SK-MEL-5 (cell line): ENCODE data around the gene NABP1. TPM values are rescaled to one million over a fixed set of nuclear protein-coding genes. Genes with fewer than 3 reads are reported as not detected.

Source experiments
- DNase-seq: peaks from one replicate; pipeline ENCODE4 v3.0.0-alpha.2; 2016; ENCODE audit warnings: low read depth, low spot score
- in situ Hi-C: cut with HindIII; loops from 2 replicates; pipeline ENCODE4 v1.10.0; 2016; ENCODE audit warnings: low sequenced_read_pairs, high pct_unique_total_duplicates, low pct_unique_long_range_greater_than_20kb
- total RNA-seq: library from RNA; depleted of rRNA; stranded (reverse); fragments of >200 nt; shearing (Covaris generic); gene quantifications from 2 replicates; pipeline ENCODE4 v1.2.3, GENCODE V29; 2014

The NABP1 gene
- total RNA-seq, 1 experiment from 2014 or later: 27.7 TPM

GRCh38 chr2:191693778-191694177, 15.8 kb downstream of the NABP1 start:
- in situ Hi-C loops: no loop called here
- no peak for DNase-seq

GRCh38 chr2:191696001-191696400, 18.1 kb downstream of the NABP1 start:
- in situ Hi-C loops: no loop called here
- DNase-seq: peak; percentile 94

- DNase-seq: no peak
- in situ Hi-C loops: no loop called here
These were observed 19.0 kb downstream of the NABP1 start for GRCh38 chr2:191696966-191697365.

- in situ Hi-C loops: no loop called here
- DNase-seq: no peak
These were observed 19.9 kb downstream of the NABP1 start for GRCh38 chr2:191697870-191698269.

- in situ Hi-C loops: no loop called here
These were observed 21.5 kb downstream of the NABP1 start for GRCh38 chr2:191699341-191699945.

GRCh38 chr2:191701029-191701428, 23.1 kb downstream of the NABP1 start:
- in situ Hi-C loops: no loop called here
- no peak for DNase-seq

More at GRCh38 chr2:191699341-191699945, 21.5 kb downstream of the NABP1 start:
- no peak for DNase-seq

GRCh38 chr2:191701696-191702095, 23.8 kb downstream of the NABP1 start:
- in situ Hi-C loops: no loop called here
- no peak for DNase-seq

GRCh38 chr2:191703079-191703725, 25.3 kb downstream of the NABP1 start:
- no peak for DNase-seq
- in situ Hi-C loops: no loop called here

GRCh38 chr2:191705084-191705483, 27.1 kb downstream of the NABP1 start:
- in situ Hi-C loops: no loop called here
- DNase-seq: peak; percentile 87

GRCh38 chr2:191705701-191706100, 27.8 kb downstream of the NABP1 start:
- in situ Hi-C loops: no loop called here
- no peak for DNase-seq

- DNase-seq: no peak
- in situ Hi-C loops: no loop called here
These were observed 28.9 kb downstream of the NABP1 start for GRCh38 chr2:191706791-191707190.

- in situ Hi-C loops: no loop called here
- no peak for DNase-seq
These were observed 29.6 kb downstream of the NABP1 start for GRCh38 chr2:191707542-191707941.

- in situ Hi-C loops: no loop called here
- DNase-seq: no peak
These were observed 32.5 kb downstream of the NABP1 start for GRCh38 chr2:191710411-191710900.

GRCh38 chr2:191711621-191712020, 33.7 kb downstream of the NABP1 start:
- in situ Hi-C loops: no loop called here
- DNase-seq: no peak

- DNase-seq: peak; percentile 78
- in situ Hi-C loops: no loop called here
These were observed 35.9 kb downstream of the NABP1 start for GRCh38 chr2:191713837-191714236.

GRCh38 chr2:191714925-191715324, 37.0 kb downstream of the NABP1 start:
- in situ Hi-C loops: no loop called here
- DNase-seq: no peak

GRCh38 chr2:191715471-191715870, 37.5 kb downstream of the NABP1 start:
- no peak for DNase-seq
- in situ Hi-C loops: no loop called here

GRCh38 chr2:191719261-191719660, 41.3 kb downstream of the NABP1 start:
- in situ Hi-C loops: no loop called here
- no peak for DNase-seq

- in situ Hi-C loops: no loop called here
- no peak for DNase-seq
These were observed 42.0 kb downstream of the NABP1 start for GRCh38 chr2:191719938-191720337.
